ENCODE results near the gene KCNIP4. TPM values are rescaled to one million over a fixed set of nuclear protein-coding genes. Genes with fewer than 3 reads are reported as not detected.
"Not testable (repeated sequence)": the region's sequence is repeated elsewhere in the genome, so short reads cannot be mapped to it uniquely, and the experiment has no call there.

Gene KCNIP4
- total RNA-seq, 1 donor from 2014 or later, result 0.17 TPM

- H3K4me3 ChIP-seq (ENCODE audit: low read depth, low read length), result no peak overlapping the region
- DNase-seq (ENCODE audit: low read depth), result no peak
These were observed 581.0 kb downstream of the KCNIP4 start for GRCh38 chr4:21367567-21367966.

GRCh38 chr4:21366840-21367239 is 581.7 kb downstream of the KCNIP4 start:
- TF ChIP-seq CTCF (conservative IDR thresholded peaks at IDR 0.05; ENCODE audit: low read depth, low read length), result no peak
- no peak for DNase-seq (ENCODE audit: low read depth)
- H3K4me3 ChIP-seq (ENCODE audit: low read depth, low read length), result no peak overlapping the region

More at GRCh38 chr4:21367567-21367966, 581.0 kb downstream of the KCNIP4 start:
- no peak for TF ChIP-seq CTCF (conservative IDR thresholded peaks at IDR 0.05; ENCODE audit: low read depth, low read length)

GRCh38 chr4:21366312-21366711 is 582.3 kb downstream of the KCNIP4 start:
- no peak for DNase-seq (ENCODE audit: low read depth)
- H3K4me3 ChIP-seq (ENCODE audit: low read depth, low read length), result no peak overlapping the region
- TF ChIP-seq CTCF (conservative IDR thresholded peaks at IDR 0.05; ENCODE audit: low read depth, low read length), result no peak

GRCh38 chr4:21363701-21364100 is 584.9 kb downstream of the KCNIP4 start:
- no peak for DNase-seq (ENCODE audit: low read depth)

GRCh38 chr4:21352354-21352753 is 596.2 kb downstream of the KCNIP4 start:
- DNase-seq (ENCODE audit: low read depth); H3K4me3 ChIP-seq (ENCODE audit: low read depth, low read length): not testable (repeated sequence)

More at GRCh38 chr4:21363701-21364100, 584.9 kb downstream of the KCNIP4 start:
- no peak overlapping the region for H3K4me3 ChIP-seq (ENCODE audit: low read depth, low read length)
- TF ChIP-seq CTCF (conservative IDR thresholded peaks at IDR 0.05; ENCODE audit: low read depth, low read length), result no peak

GRCh38 chr4:21347142-21347541 is 601.4 kb downstream of the KCNIP4 start:
- no peak for TF ChIP-seq CTCF (conservative IDR thresholded peaks at IDR 0.05; ENCODE audit: low read depth, low read length)
- DNase-seq (ENCODE audit: low read depth), result no peak

GRCh38 chr4:21327976-21328700 is 620.4 kb downstream of the KCNIP4 start:
- no peak overlapping the region for H3K4me3 ChIP-seq (ENCODE audit: low read depth, low read length)
- no peak for TF ChIP-seq CTCF (conservative IDR thresholded peaks at IDR 0.05; ENCODE audit: low read depth, low read length)
- no peak for DNase-seq (ENCODE audit: low read depth)

More at GRCh38 chr4:21347142-21347541, 601.4 kb downstream of the KCNIP4 start:
- H3K4me3 ChIP-seq (ENCODE audit: low read depth, low read length), result no peak overlapping the region
